ENCODE measurements around the gene PLA2G2C. TPM values are rescaled to one million over a fixed set of nuclear protein-coding genes. Genes with fewer than 3 reads are reported as not detected.
"Not testable (repeated sequence)": the region's sequence is repeated elsewhere in the genome, so short reads cannot be mapped to it uniquely, and the experiment has no call there.

PLA2G2C gene
- total RNA-seq = not detected

- intact Hi-C loops (cut with DNase I; ENCODE audit: low total_unique reads) = no loop called here
- H3K9me3 ChIP-seq = no peaks in the 10 kb centered on the region
- H3K27ac ChIP-seq = peak within 1 kb of the TSS in 1 of 4 donors; percentile 69
- DNase-seq (peak in 1 of 2 donors; percentile 21), ATAC-seq (peak in 1 of 2 donors; percentile 31)
- peak within 1 kb of the TSS; percentile 25 to 49 (median 33) for H3K4me3 ChIP-seq
- H3K27me3 ChIP-seq = peaks cover 6 to 41% (median 22%) of the 10 kb centered on the region in 3 donors
- in situ Hi-C loops (cut with MboI; ENCODE audit: low sequenced_read_pairs in 4 of 4) = no loop called here
- TF ChIP-seq POLR2A (IDR thresholded peaks at IDR 0.05) = no peak
- TF ChIP-seq CTCF (IDR thresholded peaks at IDR 0.05 in 4 of 5, conservative IDR thresholded peaks at IDR 0.05 in 1 of 5) = no peak
- no peaks in the 10 kb centered on the region for H3K36me3 ChIP-seq
- peaks cover 7 to 8% of the 10 kb centered on the region in 2 donors for H3K4me1 ChIP-seq
These were observed at the start of gene PLA2G2C, which contains the start of gene UBXN10 for GRCh38 chr1:20185834-20186782. TSS of gene PLA2G2C (minus strand) at chr1:20186518. CDS start at chr1:20177363, 9,155 bp downstream. TSS of gene UBXN10 (plus strand) at chr1:20186096. CDS start at chr1:20190562, 4,466 bp downstream.

DNA sequence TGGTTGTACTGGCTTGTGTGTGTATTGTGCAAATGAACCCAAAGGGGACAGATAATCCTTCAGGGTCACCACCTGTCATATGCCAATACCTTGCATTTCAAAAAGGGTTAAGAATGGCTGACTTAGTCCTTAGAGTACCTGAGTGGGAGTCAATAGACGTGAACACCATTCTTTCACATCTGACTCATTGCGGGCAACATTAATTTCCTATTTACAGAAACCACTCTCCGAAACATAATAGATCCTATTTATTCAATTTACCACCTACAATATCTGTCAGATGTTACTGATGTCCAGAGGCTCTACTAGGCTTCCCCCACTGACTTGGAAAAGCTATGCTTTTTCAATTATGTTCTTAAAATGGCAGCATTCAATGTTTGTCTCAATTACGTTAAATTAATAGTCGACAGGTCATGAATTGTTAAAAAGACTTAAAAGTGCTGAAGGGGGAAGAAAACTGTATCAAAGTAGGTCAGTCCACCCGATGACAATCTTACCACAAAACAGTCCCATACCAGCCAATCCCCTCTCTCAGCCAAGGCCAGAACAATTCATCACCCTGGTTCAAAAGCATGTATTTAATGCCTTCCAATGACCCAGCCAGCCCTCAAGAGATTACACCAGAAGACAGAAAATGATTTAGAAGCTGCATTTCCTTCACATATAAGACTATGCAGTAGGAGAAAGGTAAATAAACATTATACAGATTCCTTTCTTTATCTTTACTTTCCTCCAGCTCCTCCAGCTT lies 48.6 kb upstream of the PLA2G2C start:
- Histone ChIP-seq H3K27me3 (peaks cover 0 to 6% (median 3%) of the 10 kb centered on the region in 3 donors), H3K4me1 (no peaks in the 10 kb centered on the region), H3K4me3 (no peak overlapping the region), H3K9me3 (no peaks in the 10 kb centered on the region), H3K36me3 (no peaks in the 10 kb centered on the region), H3K27ac (no peak overlapping the region)
- in situ Hi-C loops (cut with MboI; ENCODE audit: low sequenced_read_pairs in 4 of 4) (no loop called here), intact Hi-C loops (cut with DNase I; ENCODE audit: low total_unique reads) (no loop called here)
- TF ChIP-seq CTCF (IDR thresholded peaks at IDR 0.05 in 4 of 5, conservative IDR thresholded peaks at IDR 0.05 in 1 of 5) = no peak
- no peak for TF ChIP-seq POLR2A (IDR thresholded peaks at IDR 0.05)
- DNase-seq = no peak
- no peak for ATAC-seq

DNA sequence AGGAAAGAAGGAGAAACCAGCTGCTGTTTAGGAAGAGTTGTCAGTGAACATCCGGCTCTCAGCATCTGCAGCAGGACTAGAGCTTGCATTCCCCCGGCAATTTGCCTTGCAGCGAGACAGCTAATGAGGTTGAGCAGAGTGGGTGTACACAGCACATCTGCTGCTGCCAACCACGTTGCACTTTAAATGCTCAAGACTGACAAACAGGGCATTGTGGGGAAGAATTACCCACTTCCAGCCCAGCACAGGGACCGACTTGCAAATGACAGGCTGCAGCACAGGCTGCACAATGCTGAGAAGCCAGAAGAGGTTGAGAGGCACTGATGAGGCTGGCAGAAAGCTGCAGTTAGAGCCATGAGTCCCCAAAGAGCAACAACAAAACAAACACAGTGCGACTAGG lies 47.5 kb upstream of the PLA2G2C start:
- in situ Hi-C loops (cut with MboI; ENCODE audit: low sequenced_read_pairs in 4 of 4) = no loop called here
- ATAC-seq (no peak), DNase-seq (no peak)
- intact Hi-C loops (cut with DNase I; ENCODE audit: low total_unique reads) = no loop called here
- Histone ChIP-seq H3K4me3 (no peak overlapping the region), H3K36me3 (no peaks in the 10 kb centered on the region), H3K27me3 (peaks cover 0 to 6% (median 3%) of the 10 kb centered on the region in 3 donors), H3K4me1 (no peaks in the 10 kb centered on the region), H3K27ac (no peak overlapping the region), H3K9me3 (no peaks in the 10 kb centered on the region)
- TF ChIP-seq POLR2A (IDR thresholded peaks at IDR 0.05) (no peak), CTCF (IDR thresholded peaks at IDR 0.05 in 4 of 5, conservative IDR thresholded peaks at IDR 0.05 in 1 of 5) (no peak)

GRCh38 chr1:20233394-20233793 lies 47.1 kb upstream of the PLA2G2C start:
- no peaks in the 10 kb centered on the region for H3K4me1 ChIP-seq
- H3K9me3 ChIP-seq = no peaks in the 10 kb centered on the region
- TF ChIP-seq POLR2A (IDR thresholded peaks at IDR 0.05) (no peak), CTCF (IDR thresholded peaks at IDR 0.05 in 4 of 5, conservative IDR thresholded peaks at IDR 0.05 in 1 of 5) (peak in 2 of 5 experiments; percentile 23 to 34)
- no peak overlapping the region for H3K4me3 ChIP-seq
- in situ Hi-C loops (cut with MboI; ENCODE audit: low sequenced_read_pairs in 4 of 4) = no loop called here
- no peak overlapping the region for H3K27ac ChIP-seq
- ATAC-seq (no peak), DNase-seq (no peak)
- no peaks in the 10 kb centered on the region for H3K36me3 ChIP-seq
- peaks cover 0 to 6% (median 3%) of the 10 kb centered on the region in 3 donors for H3K27me3 ChIP-seq
- intact Hi-C loops (cut with DNase I; ENCODE audit: low total_unique reads) = no loop called here

- H3K4me3 ChIP-seq; H3K27me3 ChIP-seq; H3K9me3 ChIP-seq; intact Hi-C loops (cut with DNase I; ENCODE audit: low total_unique reads); DNase-seq; H3K4me1 ChIP-seq; H3K27ac ChIP-seq; H3K36me3 ChIP-seq; ATAC-seq; in situ Hi-C loops (cut with MboI; ENCODE audit: low sequenced_read_pairs in 4 of 4): not testable (repeated sequence)
These were observed 46.2 kb upstream of the PLA2G2C start for GRCh38 chr1:20232564-20232963.

All from gastrocnemius medialis (tissue), 4 donors.